ENCODE results near the gene ADAMTS17. TPM values are rescaled to one million over a fixed set of nuclear protein-coding genes. Genes with fewer than 3 reads are reported as not detected.

Gene ADAMTS17
- total RNA-seq, 1 experiment from 2014 or later, result 3.2 TPM

GRCh38 chr15:100163961-100164360 lies 177.8 kb downstream of the ADAMTS17 start:
- H3K9me3 ChIP-seq (ENCODE audit: insufficient read depth, low read depth), result no peaks in the 10 kb centered on the region
- BruUV-seq (replicated peaks), result no TSS peak
- CTCF ChIA-PET, result no interaction called here

GRCh38 chr15:100160953-100161352 lies 180.8 kb downstream of the ADAMTS17 start:
- intact Hi-C loops (cut with micrococcal nuclease; ENCODE audit: unreplicated experiment), result no loop called here
- TF ChIP-seq EZH2 (IDR thresholded peaks at IDR 0.05; ENCODE audit: low read depth) (no peak), CTCF (conservative IDR thresholded peaks at IDR 0.05) (no peak)
- BruUV-seq (replicated peaks), result no TSS peak
- H3K27me3 ChIP-seq (ENCODE audit: insufficient read depth, low read depth), result no peaks in the 10 kb centered on the region
- CTCF ChIA-PET, result no interaction called here
- no peak overlapping the region for H3K4me3 ChIP-seq
- no peaks in the 10 kb centered on the region for H3K79me2 ChIP-seq (ENCODE audit: low read depth)
- no peaks in the 10 kb centered on the region for H3F3A ChIP-seq (ENCODE audit: insufficient read depth, low read depth)
- no peak overlapping the region for H3K27ac ChIP-seq
- no peak overlapping the region for H3K4me2 ChIP-seq
- no peaks in the 10 kb centered on the region for H3K9me3 ChIP-seq (ENCODE audit: insufficient read depth, low read depth)
- no peak overlapping the region for H2AFZ ChIP-seq
- no peaks in the 10 kb centered on the region for H3K9me2 ChIP-seq (ENCODE audit: insufficient read depth)
- no peaks in the 10 kb centered on the region for H3K4me1 ChIP-seq (replicated peaks; ENCODE audit: insufficient read depth)
- POLR2A ChIA-PET (ENCODE audit: unreplicated experiment), result no interaction called here
- no peaks in the 10 kb centered on the region for H4K20me1 ChIP-seq (ENCODE audit: insufficient read depth)
- H3K36me3 ChIP-seq (ENCODE audit: low read depth), result no peaks in the 10 kb centered on the region
- no peak for DNase-seq

More at GRCh38 chr15:100163961-100164360, 177.8 kb downstream of the ADAMTS17 start:
- Histone ChIP-seq H3K4me3 (no peak overlapping the region), H3K27ac (no peak overlapping the region), H3K4me1 (replicated peaks; ENCODE audit: insufficient read depth) (no peaks in the 10 kb centered on the region; the same call in 1 of the 2 replicates), H3K79me2 (ENCODE audit: low read depth) (no peaks in the 10 kb centered on the region), H3K4me2 (no peak overlapping the region), H3F3A (ENCODE audit: insufficient read depth, low read depth) (no peaks in the 10 kb centered on the region), H2AFZ (no peak overlapping the region), H3K27me3 (ENCODE audit: insufficient read depth, low read depth) (no peaks in the 10 kb centered on the region), H3K36me3 (ENCODE audit: low read depth) (no peaks in the 10 kb centered on the region), H3K9me2 (ENCODE audit: insufficient read depth) (no peaks in the 10 kb centered on the region), H4K20me1 (ENCODE audit: insufficient read depth) (no peaks in the 10 kb centered on the region)
- POLR2A ChIA-PET (ENCODE audit: unreplicated experiment), result no interaction called here
- intact Hi-C loops (cut with micrococcal nuclease; ENCODE audit: unreplicated experiment), result no loop called here
- DNase-seq, result no peak
- TF ChIP-seq EZH2 (IDR thresholded peaks at IDR 0.05; ENCODE audit: low read depth) (no peak), CTCF (conservative IDR thresholded peaks at IDR 0.05) (no peak)

DNA sequence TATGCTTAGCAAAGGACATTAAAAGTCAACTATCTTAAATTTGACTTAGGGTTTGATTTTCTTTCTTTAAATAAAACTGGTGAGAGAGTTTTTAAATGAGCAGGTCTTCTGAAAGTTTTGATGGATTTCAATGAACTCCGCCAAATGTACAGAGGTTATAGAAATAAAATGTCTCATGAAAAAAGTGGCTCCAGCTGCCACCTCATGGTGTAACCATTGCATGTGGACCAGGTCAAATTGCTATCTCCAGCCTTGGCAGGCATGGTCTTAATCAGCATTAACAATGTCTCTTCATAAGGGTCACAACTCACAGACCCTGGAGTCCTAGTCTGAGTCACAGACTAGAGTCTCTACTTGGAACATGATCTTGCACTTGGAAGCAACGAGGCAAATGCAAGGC lies 182.3 kb downstream of the ADAMTS17 start:
- CTCF ChIA-PET, result no interaction called here
- H4K20me1 ChIP-seq (ENCODE audit: insufficient read depth), result no peaks in the 10 kb centered on the region
- no peaks in the 10 kb centered on the region for H3K4me1 ChIP-seq (replicated peaks; ENCODE audit: insufficient read depth)
- intact Hi-C loops (cut with micrococcal nuclease; ENCODE audit: unreplicated experiment), result no loop called here
- no peak for DNase-seq
- POLR2A ChIA-PET (ENCODE audit: unreplicated experiment), result no interaction called here
- H3K36me3 ChIP-seq (ENCODE audit: low read depth), result no peaks in the 10 kb centered on the region
- no peak overlapping the region for H3K4me3 ChIP-seq
- no peaks in the 10 kb centered on the region for H3K27me3 ChIP-seq (ENCODE audit: insufficient read depth, low read depth)
- TF ChIP-seq EZH2 (IDR thresholded peaks at IDR 0.05; ENCODE audit: low read depth) (no peak), CTCF (conservative IDR thresholded peaks at IDR 0.05) (no peak)
- no TSS peak for BruUV-seq (replicated peaks)
- no peaks in the 10 kb centered on the region for H3K79me2 ChIP-seq (ENCODE audit: low read depth)
- no peak overlapping the region for H3K27ac ChIP-seq
- H3K9me3 ChIP-seq (ENCODE audit: insufficient read depth, low read depth), result no peaks in the 10 kb centered on the region
- no peaks in the 10 kb centered on the region for H3K9me2 ChIP-seq (ENCODE audit: insufficient read depth)
- no peak overlapping the region for H3K4me2 ChIP-seq
- H2AFZ ChIP-seq, result no peak overlapping the region
- H3F3A ChIP-seq (ENCODE audit: insufficient read depth, low read depth), result no peaks in the 10 kb centered on the region
